A673 (cell line): ENCODE results near the gene TM7SF3. TPM values are rescaled to one million over a fixed set of nuclear protein-coding genes. Genes with fewer than 3 reads are reported as not detected.

Experiments used
- BruUV-seq: library from RNA; stranded (reverse); fragments of 400-500 nt; replicated peaks from 2 replicates; lab custom pipeline; 2021; lab: Mats Ljungman, UMichigan
- CTCF ChIA-PET: fragments of 300-600 bp; sonication (Branson Sonifier 250); formaldehyde crosslinking; loops from one replicate; lab custom pipeline; 2022; ENCODE audit warnings: antibody characterized with exemption; lab: Charles Lee
- POLR2A ChIA-PET: fragments of 300-600 bp; sonication (Branson Sonifier 250); formaldehyde crosslinking; loops from one replicate; lab custom pipeline; 2022; ENCODE audit warnings: antibody characterized with exemption; ENCODE audit not compliant: low non-redundant PET; lab: Charles Lee
- DNase-seq: peaks from one replicate; pipeline ENCODE4 v3.0.0-alpha.2; 2015; ENCODE audit warnings: low spot score
- H3K27ac ChIP-seq: fragments of 200-600 bp; sonication (generic); 2 replicates; pipeline ENCODE4 v1.5.1; 2016; ENCODE audit warnings: mixed run types, low read depth, mild to moderate bottlenecking, mixed read lengths, antibody characterized with exemption, low read length; ENCODE audit not compliant: poor library complexity, severe bottlenecking
- H3K27me3 ChIP-seq: fragments of 200-600 bp; sonication (generic); replicated peaks from 2 replicates; pipeline ENCODE4 v1.6.1; 2017; ENCODE audit warnings: mixed run types, low read depth, mild to moderate bottlenecking, mixed read lengths, antibody characterized with exemption, low read length; ENCODE audit not compliant: insufficient read depth, poor library complexity
- H3K36me3 ChIP-seq: fragments of 200-600 bp; sonication (generic); 2 replicates; pipeline ENCODE4 v1.6.1; 2016; ENCODE audit warnings: mixed run types, mild to moderate bottlenecking, mixed read lengths, antibody characterized with exemption, low read length; ENCODE audit not compliant: insufficient read depth, poor library complexity, severe bottlenecking
- H3K4me1 ChIP-seq: fragments of 200-600 bp; sonication (generic); 2 replicates; pipeline ENCODE4 v1.6.1; 2017; ENCODE audit warnings: mixed run types, mild to moderate bottlenecking, mixed read lengths, antibody characterized with exemption, low read length; ENCODE audit not compliant: insufficient read depth, poor library complexity, severe bottlenecking
- H3K4me3 ChIP-seq: fragments of 200-600 bp; sonication (generic); 2 replicates; pipeline ENCODE4 v1.5.1; 2016; ENCODE audit warnings: low read depth, mixed run types, mild to moderate bottlenecking, mixed read lengths, low read length; ENCODE audit not compliant: poor library complexity, severe bottlenecking
- H3K9me3 ChIP-seq: fragments of 200-600 bp; sonication (generic); 2 replicates; pipeline ENCODE4 v1.6.1; 2016; ENCODE audit warnings: mixed run types, low read depth, mild to moderate bottlenecking, mixed read lengths, antibody characterized with exemption, low read length; ENCODE audit not compliant: poor library complexity, severe bottlenecking
- CTCF ChIP-seq: fragments of 300-800, 200-600 bp; sonication (generic); conservative IDR thresholded peaks from 2 replicates; pipeline ENCODE4 v1.5.1; 2017; ENCODE audit warnings: low read depth, mild to moderate bottlenecking, antibody characterized with exemption, low read length, moderate library complexity, mixed read lengths
- EZH2 ChIP-seq: fragments of 200-600 bp; sonication (generic); IDR thresholded peaks from 2 replicates; pipeline ENCODE4 v1.6.1; 2017; ENCODE audit warnings: borderline replicate concordance, low read depth, mild to moderate bottlenecking, mixed read lengths, antibody characterized with exemption, low read length; ENCODE audit not compliant: poor library complexity, severe bottlenecking
- intact Hi-C: fragments of 100-400 bp; cut with micrococcal nuclease; formaldehyde crosslinking; loops from one replicate; pipeline ENCODE4 v1.10.0; 2022; ENCODE audit not compliant: unreplicated experiment
- total RNA-seq: library from RNA; stranded (reverse); gene quantifications from 2 replicates; pipeline ENCODE4 v1.2.3, GENCODE V29; 2021

The TM7SF3 gene
- total RNA-seq, 1 experiment from 2014 or later: 53.5 TPM

- H3K9me3 ChIP-seq: no peaks in the 10 kb centered on the region
- POLR2A ChIA-PET: no interaction called here
- peak overlapping the region; percentile 71 for H3K27ac ChIP-seq
- CTCF ChIA-PET: interaction anchor here (0.5 to 1.4 kb wide), 4 partner anchors 11 to 291 kb away, joined by 3 to 32 read pairs (median 6); no protein-coding TSS in a partner anchor
- H3K27me3 ChIP-seq: no peaks in the 10 kb centered on the region
- H3K4me1 ChIP-seq: peaks cover 9% of the 10 kb centered on the region
- no peaks in the 10 kb centered on the region for H3K36me3 ChIP-seq
- TF ChIP-seq CTCF (no peak), EZH2 (no peak)
- no peak for DNase-seq
- peak overlapping the region; percentile 92 for H3K4me3 ChIP-seq
- intact Hi-C loops: loop anchor here (1.0 to 10.0 kb wide), 6 partner anchors 78 to 690 kb away; partner anchors contain the start of genes FGFR1OP2 and INTS13
- BruUV-seq: no TSS peak
Observed at GRCh38 chr12:27014859-27015729, 910 bp upstream of the TM7SF3 start.

GRCh38 chr12:27013611-27014084, 536 bp downstream of the TM7SF3 start:
- CTCF ChIA-PET: interaction anchor here (0.5 to 0.6 kb wide), 2 partner anchors 173 to 181 kb away, joined by 4 to 7 read pairs; partner anchors contain the start of gene ITPR2
- peak; percentile 66 for DNase-seq
- BruUV-seq: no TSS peak
- no peaks in the 10 kb centered on the region for H3K36me3 ChIP-seq
- intact Hi-C loops: loop anchor here (2.0 to 10.0 kb wide), 5 partner anchors 76 to 691 kb away; partner anchors contain the start of genes FGFR1OP2 and INTS13
- H3K9me3 ChIP-seq: no peaks in the 10 kb centered on the region
- TF ChIP-seq EZH2 (no peak), CTCF (no peak)
- H3K4me3 ChIP-seq: peak overlapping the region; percentile 92
- H3K27ac ChIP-seq: peak overlapping the region; percentile 71
- POLR2A ChIA-PET: interaction anchor here (0.5 to 0.6 kb wide), 2 partner anchors 9 to 157 kb away, joined by 3 to 5 read pairs; no protein-coding TSS in a partner anchor
- peaks cover 9% of the 10 kb centered on the region for H3K4me1 ChIP-seq
- H3K27me3 ChIP-seq: no peaks in the 10 kb centered on the region

GRCh38 chr12:27012982-27013255, 1.3 kb downstream of the TM7SF3 start:
- no peak for DNase-seq
- Histone ChIP-seq H3K27ac (no peak overlapping the region), H3K4me1 (peaks cover 9% of the 10 kb centered on the region), H3K4me3 (peak overlapping the region; percentile 92), H3K36me3 (no peaks in the 10 kb centered on the region), H3K27me3 (no peaks in the 10 kb centered on the region), H3K9me3 (no peaks in the 10 kb centered on the region)
- no TSS peak for BruUV-seq
- ChIA-PET CTCF (no interaction called here), POLR2A (interaction anchor here (0.6 kb wide), 1 partner anchor 8 kb away, joined by 5 read pairs; no protein-coding TSS in a partner anchor)
- intact Hi-C loops: loop anchor here (5.0 to 10.0 kb wide), 3 partner anchors 76 to 692 kb away; partner anchors contain the start of genes FGFR1OP2 and INTS13
- TF ChIP-seq EZH2 (no peak), CTCF (no peak)
